Ecto neural progenitor cell (in vitro differentiated cells): ENCODE measurements around the gene BCO1.

Experiments used
- DNase-seq: peaks from one replicate; pipeline ENCODE4 v3.0.0-alpha.2; 2018; ENCODE audit warnings: low spot score

Gene BCO1

GRCh38 chr16:81275795-81276194 is 37.3 kb downstream of the BCO1 start:
- DNase-seq = no peak

DNA sequence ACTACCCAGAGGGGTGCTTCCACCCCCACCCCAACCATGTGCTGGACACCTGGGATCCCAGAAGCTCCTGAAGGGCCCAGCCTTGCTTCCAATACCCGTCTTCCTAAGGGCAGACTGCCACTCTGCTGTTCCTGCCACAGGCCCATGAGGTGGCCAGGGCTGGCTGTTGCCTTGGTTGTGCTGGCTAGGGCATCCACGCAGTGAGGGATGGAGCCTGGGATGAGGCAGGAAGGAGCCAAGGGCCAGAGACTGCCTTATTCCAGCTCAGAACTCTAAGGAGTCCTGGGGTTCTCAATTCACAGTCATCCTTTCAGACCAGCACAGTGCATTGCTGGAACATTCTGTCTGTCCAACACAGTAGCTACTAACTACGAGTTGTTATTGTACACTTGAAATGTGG is 37.8 kb downstream of the BCO1 start:
- no peak for DNase-seq

DNA sequence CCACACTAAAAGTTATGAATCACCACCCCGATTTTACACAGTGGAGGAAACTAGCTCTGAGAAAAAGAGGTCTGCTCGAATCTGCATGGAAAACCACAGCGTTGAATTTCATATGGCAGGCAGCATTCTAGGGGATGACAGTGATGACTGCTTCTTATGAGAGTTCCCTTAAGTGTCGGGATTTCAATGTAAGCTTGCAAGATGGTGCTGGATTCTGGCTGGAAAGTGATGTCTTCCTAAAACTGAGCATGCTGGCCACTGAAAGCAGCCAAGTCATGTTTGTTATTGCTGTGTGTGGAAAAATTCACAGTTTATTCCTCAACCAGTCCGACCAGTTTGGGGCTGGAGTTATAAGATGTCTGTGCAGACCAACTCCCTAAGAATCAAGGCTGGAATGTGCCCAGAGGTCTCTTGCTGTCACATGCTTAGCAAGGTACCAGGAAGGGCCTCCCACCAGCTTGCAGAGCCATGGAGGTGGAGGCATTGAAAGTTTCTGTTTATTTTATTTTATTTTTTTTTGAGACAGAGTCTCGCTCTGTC is 39.1 kb downstream of the BCO1 start:
- no peak for DNase-seq

DNA sequence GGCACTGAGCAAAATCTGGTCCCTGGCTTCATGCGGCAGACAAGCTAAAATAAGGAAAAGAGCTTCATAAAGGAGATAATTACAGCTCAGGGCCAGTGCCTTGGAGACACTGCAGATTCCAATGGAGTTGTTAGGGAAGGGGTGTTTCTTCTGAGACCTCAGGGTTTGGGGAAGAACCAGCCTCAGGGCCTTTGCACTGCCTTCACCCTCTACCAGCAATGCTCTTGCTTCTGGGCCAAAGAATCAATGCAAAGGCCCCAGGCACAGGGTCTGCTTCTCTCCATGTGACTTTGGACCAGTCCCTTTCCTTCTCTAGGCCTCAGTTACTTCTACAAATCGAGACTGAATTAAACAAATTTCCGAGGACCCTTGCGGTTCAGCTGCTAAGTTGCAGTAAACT is 40.0 kb downstream of the BCO1 start:
- DNase-seq = no peak

DNA sequence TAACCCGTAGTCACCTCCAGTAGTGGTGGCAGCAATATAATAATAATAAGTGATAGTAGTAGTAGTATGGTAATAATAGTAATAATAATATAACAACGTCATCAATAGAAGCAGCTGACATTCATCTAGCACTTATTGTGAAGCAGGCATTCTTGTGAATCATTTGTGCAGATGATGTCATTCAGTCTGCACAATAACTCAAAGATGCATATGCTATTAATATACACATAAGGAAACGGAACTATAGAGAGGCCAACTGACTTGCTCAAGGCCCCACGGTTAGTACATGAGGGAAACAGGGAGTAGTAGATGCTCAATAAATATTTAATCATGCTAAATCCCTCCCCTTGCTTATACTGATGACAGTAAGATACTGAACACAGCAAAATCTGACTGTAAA is 40.9 kb downstream of the BCO1 start:
- no peak for DNase-seq

DNA sequence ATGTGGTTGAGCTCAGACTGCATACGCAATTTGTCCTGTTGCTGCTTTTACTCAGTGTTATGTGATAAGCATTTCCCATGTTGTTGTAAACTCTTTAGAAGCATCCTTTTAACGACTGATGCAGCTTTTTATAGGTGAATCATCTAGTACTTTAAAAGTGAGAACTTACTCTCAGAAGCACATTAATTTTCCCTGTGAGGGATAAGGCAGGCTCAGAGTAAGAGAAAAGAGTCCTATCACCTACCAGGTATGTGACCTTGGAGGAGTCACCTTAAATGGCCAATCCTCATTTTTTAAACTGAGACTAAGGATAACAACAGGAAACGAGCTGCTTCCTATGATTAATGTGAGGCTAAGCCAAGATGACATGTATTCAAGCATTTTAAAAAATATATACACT is 41.9 kb downstream of the BCO1 start:
- no peak for DNase-seq

GRCh38 chr16:81283044-81283443 is 44.6 kb downstream of the BCO1 start:
- DNase-seq = no peak

GRCh38 chr16:81284995-81285600 is 46.6 kb downstream of the BCO1 start:
- no peak for DNase-seq

DNA sequence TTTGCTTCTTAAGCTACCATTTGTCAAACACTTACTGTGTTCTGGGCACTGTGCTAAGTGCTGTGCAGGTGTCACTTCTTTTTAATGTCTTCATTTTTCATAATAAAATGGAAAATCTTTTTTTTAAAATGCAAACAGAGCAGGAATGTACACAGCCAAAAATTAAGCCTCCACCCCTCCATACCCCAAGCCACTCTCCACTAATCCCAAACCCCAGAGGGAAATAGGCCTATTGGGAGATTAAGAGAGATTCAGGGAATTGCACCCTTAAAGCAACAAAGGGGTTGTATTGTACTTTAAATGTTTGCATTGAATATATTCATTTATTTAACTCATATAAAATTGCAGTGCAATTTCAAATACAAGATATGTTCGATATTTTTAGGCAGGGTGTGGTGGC is 47.7 kb downstream of the BCO1 start:
- no peak for DNase-seq

GRCh38 chr16:81291117-81291516 is 52.6 kb downstream of the BCO1 start:
- DNase-seq = no peak

- no peak for DNase-seq
These were observed 54.4 kb downstream of the BCO1 start for GRCh38 chr16:81292936-81293335.

- DNase-seq = no peak
These were observed 55.7 kb downstream of the BCO1 start for GRCh38 chr16:81293909-81294802.

DNA sequence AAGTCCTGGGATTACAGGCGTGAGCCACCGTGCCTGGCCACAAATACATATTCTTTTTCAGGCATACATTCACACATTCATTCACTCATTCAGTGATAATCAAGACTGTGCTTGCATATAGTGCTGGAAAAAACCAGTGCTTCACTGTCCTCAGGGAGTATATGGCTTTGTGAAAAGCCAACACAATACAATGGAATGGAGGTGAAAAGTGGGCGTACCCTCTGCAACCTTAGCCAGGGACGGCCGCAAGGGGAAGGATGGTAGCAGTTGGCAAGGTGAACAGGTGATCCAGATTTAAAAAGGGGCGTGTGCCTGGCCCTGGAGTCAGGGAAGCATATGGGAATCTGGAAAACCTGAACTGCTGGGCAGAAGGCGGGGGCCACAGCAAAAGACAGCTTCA is 58.1 kb downstream of the BCO1 start:
- DNase-seq = no peak

GRCh38 chr16:81307770-81308169 is 69.3 kb downstream of the BCO1 start:
- no peak for DNase-seq

GRCh38 chr16:81310045-81310644 is 71.7 kb downstream of the BCO1 start:
- DNase-seq = no peak

DNA sequence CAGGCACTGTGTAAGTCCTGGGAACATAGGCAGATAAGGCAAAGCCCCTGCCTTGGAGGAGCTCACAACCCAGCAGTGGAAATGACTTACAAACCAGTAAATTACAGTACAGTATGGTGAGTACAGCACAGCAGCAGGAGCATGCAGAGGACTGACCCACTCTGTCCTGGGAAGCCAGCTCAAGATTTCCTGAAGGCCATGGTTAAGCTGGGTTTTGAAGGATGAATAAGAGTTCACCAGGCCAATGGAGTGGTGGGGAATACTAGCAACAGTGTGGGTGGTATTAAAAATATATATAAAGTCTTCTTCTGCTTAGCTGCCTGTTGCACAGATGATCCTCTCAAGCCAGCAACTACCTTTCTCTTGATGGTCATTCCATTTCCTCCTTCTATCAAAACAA is 73.3 kb downstream of the BCO1 start:
- DNase-seq = no peak

- DNase-seq = peak; percentile 54
These were observed 75.5 kb downstream of the BCO1 start for GRCh38 chr16:81313701-81314602.

DNA sequence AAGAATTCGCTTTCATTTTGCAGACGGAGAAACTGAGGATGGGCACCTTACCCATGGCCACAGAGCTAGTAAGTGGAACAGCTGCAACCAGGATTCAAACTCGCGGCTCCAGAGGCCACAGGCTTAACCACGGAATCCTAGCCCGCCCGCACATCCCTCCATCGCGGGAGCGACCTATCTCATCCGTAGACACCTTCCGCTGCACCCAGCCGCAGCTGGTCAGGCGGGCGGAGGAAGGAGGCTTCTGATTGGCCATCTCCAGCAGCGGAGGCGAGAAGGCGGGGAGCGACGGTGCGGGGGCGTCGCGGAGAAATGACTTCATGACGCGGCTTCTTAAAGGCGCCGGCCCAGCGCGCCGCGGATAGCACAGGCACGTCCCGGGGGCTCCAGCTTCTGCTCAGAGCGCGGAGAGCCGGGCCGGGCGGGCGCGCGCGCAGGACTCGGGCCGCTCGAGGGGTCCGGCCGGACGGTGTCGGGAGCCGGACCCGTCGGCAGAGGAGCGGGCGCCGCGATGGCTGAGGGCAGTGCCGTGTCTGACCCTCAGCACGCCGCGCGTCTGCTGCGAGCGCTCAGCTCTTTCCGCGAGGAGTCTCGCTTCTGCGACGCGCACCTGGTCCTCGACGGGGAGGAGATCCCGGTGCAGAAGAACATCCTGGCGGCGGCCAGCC is 76.2 kb downstream of the BCO1 start, which contains the start of gene GAN:
Gene GAN, plus strand, starts transcription at position 360 of the 668 bp plus-strand sequence. Its CDS starts 152 bp downstream, at position 512.
- DNase-seq = peak; percentile 97

GRCh38 chr16:81315271-81316175 is 77.0 kb downstream of the BCO1 start:
- peak; percentile 69 for DNase-seq

DNA sequence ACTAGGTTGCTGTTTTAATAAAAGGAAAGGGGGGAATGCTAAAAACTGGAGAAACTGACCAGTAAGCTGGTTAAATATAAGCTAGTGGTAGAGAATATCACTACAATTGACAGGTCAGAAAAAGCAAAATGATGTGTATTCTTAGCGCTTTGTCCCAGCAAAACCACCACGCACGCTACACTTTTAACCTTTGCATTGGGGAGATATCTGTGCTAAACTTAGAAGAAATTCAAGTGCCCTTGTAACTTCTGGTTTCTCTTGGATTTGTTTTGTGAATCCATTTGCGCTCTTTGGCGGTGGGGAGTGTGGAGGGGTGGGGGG is 77.6 kb downstream of the BCO1 start:
- no peak for DNase-seq
